ENCODE measurements around the gene CHRM3. TPM values are rescaled to one million over a fixed set of nuclear protein-coding genes. Genes with fewer than 3 reads are reported as not detected.
"Not testable (repeated sequence)": the region's sequence is repeated elsewhere in the genome, so short reads cannot be mapped to it uniquely, and the experiment has no call there.

Gene CHRM3
- 1.8 TPM for polyA plus RNA-seq (ENCODE audit: insufficient read length)

DNA sequence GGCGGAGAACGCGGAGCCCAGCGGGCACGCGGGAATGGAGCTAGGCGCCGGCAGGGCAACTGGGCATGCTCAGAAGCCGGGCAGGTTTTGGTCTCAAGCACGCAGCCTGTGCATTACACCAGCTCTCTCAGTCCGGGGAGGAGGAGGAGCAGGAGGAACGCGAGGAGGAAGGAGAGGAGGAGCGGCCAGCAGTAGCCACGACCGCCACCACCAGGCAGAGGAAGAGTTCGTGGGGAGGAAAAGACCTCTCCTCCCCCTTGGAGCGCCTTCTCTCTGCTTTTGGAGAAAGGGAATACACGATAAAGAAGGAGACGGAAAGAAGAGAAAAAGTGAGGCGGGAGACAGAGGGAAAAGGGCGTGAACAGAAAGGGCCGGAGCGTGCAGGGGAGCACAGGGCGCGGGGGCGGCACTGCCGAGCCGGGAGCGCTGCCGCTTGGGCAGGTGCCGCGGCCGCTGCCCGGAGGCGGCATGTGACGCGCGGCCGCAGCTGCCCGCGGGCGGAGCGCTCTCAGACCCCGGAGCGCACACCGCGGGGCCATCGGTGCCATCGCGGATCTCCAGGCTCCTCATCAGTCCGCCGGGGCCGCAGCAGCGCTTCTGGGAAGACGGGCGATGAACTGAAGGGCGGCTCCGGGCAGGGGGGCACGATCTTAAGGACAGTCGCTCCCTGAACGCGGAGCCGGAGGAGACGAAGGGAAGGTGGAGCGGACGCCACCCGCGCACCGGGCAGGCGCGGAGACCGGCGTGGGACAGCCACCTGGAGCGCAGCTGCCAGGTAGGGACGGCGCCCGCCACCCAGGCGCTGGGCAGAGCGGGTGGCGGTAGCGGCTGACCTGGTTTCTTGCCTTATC lies at the start of gene CHRM3:
CHRM3 (plus strand) TSS at position 116 of the 851 bp plus-strand sequence. CDS start 520,884 bp downstream, outside the sequence.
- DNase-seq (ENCODE audit: low read depth), result no peak

DNA sequence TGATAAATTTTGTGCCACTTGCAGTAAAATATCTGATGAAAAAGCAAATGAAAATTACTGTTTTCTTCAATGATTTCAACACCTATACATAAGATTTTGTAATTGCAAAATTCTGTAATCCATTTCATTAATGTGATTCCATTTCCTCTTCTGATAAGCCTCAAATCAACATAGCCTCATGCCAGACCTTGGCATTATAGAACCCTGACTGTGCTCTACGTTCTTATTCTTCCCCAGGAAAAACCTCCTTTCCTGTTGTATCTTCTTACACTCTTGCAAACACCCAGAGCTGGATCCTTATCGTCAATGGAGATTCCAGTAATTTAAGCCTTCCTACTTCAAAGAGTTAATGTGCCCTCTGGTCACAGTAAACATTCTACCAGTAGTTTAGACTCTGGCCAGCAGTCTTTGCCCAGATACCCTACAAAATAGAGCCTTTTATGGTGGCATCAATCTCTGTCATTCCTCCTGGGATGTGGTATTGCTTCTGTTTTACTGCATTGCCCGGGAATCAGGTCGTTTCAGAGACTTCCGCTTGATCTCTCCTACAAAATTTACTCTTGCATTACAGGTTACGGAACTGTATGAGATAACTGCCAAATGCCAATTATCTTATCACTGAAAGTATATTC lies 48.5 kb upstream of the CHRM3 start:
- DNase-seq (ENCODE audit: low read depth), result no peak

DNA sequence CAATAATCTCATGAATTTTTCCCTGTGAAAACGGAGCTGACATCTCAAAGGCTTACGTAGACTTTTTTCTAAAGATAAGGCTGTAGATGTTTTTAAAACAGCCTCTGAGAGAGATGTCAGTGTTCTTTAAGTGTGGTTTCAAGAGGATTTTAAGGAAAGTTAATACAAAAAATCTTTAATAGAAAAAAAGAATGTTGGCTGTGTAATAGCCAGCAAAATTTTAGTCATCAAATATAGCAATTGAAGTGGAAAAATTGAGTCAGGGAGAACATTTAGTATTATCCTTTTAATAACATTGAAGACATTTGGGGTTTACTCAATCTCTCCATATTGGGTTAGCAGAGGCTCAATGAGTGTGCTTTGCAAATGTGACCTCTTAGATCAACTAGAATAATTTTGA lies 38.6 kb upstream of the CHRM3 start:
- no peak for DNase-seq (ENCODE audit: low read depth)

DNA sequence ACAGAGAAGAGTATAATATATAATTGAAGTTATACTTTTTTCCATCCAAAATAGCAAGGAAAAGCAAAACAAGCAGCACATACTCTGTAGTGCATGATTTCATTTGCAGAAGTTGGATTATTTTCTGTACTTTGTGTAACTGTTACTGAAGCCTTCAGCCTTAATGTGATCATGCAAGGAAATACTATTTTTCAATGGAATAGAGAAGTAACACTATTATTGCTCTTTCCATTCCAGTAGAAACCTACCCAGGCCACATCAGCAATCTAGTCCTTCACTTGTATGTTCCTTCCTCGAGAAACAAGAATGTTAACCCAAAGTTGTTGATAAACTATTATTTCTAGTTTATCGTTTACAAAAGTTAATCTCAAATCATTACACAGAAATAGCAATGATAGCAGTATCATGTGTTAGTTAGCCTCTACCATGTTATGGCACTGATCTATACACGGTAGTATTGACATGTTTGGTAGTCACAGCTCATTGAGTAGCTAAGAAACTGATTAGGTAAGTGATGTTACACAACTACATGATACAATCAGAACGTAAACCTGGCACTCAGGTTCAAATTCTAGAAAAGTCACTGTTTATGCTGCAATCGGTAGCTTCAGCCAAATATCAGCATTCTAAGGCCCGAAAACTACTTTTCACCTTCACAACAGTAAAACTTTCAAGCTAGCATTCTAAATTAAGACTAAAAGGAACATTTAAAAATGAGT lies 37.6 kb upstream of the CHRM3 start:
- no peak for DNase-seq (ENCODE audit: low read depth)

DNA sequence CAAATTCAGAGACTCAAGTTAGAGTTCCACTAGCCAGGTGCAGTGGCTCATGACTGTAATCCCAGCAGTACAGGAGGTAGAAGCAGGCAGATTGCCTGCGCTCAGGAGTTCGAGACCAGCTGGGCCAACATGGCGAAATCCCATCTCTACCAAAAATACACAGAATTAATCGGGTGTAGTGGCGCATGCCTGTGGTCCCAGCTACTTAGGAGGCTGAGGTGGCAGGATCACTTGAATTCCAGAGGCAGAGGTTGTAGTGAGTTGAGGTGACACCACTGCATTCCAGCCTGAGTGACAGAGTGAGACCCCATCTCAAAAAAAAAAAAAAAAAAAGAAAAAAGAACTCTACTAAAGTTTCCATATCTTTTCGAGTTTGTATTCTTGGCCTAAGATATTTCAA lies 36.7 kb upstream of the CHRM3 start:
- no peak for DNase-seq (ENCODE audit: low read depth)

DNA sequence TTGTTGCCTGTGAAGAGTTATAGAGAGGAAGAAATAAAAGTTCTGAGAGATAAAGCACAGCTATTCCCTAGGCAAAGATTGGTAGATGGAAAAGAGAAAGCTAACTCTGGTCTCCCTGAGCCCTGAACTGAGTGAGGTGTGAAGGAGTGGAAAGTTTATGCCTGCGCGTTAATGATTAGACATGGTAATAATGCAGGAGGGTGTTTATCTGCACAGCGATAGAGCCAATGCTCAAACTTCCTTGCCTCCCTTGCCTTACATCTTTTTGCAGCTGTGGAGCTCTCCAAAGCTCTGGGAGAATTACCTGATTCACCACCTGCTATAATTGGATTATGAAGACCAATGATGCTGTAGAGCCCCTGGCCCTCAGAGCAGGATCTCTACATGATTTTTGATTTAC lies 32.8 kb upstream of the CHRM3 start:
- no peak for DNase-seq (ENCODE audit: low read depth)

DNA sequence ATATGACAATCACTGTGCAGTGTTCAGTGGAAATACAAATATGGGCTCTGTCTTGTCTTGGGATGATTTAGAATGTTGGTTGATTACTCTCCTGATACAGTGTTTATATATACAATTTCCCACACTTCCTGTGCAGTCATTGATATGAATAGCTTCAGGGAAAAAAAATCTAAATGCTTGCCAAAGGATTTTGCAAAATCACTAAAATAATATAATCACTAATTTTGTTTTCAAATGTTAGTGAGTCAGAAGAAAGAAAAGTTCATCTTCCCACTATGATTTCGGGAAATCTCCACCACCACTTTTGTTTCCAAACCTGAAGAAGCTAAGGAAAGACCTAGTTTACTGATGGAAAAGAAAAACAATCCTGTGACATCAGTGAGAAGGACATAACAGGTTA lies 32.1 kb upstream of the CHRM3 start:
- no peak for DNase-seq (ENCODE audit: low read depth)

DNA sequence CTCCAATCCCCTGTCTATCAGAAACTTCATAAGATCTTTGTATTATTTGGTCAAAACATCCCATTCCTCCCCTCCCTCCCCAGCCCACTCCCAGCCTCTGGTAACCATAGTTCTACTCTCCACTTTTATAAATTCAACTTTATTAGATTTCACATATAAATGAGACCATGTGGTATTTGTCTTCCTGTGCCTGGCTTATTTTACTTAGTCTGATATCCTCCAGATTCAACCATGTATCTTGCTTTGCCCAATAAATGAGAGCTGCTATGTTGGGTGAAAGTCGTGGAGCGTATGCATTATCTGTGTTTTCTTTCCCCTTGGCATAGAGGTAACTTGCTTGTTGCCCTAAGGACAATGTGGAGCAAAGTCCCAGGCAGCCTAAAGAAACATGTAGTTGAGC lies 28.5 kb upstream of the CHRM3 start:
- no peak for DNase-seq (ENCODE audit: low read depth)

DNA sequence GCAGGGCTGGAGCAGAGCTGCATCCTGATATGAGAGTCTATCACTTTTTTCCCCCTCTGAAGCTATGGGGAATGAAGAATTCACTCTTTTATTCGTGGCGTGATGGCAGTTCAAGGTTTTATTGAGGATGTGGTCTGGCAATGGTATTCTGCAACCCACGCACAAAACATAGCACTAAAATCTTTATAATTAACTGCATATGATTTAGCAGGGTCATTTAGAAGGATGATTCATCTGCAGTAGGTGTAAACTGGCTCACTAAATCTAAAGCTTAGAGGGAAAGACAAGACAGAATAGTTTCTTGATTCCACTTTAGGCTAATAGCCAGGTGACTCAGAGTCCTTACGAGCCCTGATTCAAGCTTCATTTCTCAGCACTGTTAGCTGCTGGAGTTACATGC lies 25.0 kb upstream of the CHRM3 start:
- DNase-seq (ENCODE audit: low read depth), result no peak

DNA sequence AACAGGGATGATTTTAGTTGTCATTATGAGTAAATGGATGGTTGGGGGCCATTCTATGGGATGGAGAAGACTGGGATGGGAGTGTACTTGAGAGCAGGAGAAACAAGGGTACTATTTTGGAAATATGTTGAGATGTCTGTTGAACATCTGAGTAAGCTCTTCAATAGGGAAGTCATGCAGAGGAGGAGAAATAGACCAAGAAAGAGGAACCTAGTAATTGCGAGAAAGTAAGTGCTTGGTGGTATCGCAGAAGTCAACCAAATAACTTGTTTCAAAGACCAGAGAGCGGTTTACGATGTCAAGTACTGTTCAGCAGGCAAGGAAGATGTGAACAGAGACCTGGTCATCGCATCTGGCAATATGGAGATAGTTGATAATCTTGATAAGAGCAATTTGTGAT lies 22.4 kb upstream of the CHRM3 start:
- DNase-seq (ENCODE audit: low read depth), result no peak

DNA sequence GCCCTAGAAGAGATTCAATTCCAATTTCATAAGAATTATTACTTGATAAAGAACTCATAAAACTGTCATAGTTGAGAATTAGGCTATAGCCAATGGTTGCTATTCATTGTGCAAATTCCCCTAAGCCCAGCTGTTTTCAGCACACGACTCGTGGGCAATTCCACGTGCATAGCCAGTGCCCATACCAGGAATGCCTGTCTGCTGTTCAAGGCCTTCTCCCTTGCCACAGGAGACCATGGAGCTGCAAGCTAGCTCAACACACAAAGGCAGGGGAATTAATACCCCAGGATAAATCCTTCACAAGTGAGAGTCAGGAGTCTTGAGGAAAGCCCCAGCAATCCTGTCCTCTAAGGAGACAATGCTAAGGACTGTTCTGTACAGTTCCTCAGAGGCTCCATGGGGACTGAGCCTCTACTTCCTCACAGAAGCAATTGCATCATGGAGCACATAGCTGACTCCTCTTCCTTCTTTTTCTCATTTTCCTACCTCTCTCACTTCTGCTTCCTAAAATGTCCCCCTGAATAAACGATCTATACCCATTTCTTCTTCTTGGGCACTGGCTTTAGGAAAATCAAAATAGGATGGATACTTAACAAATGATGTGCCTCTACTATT lies 19.1 kb upstream of the CHRM3 start:
- DNase-seq (ENCODE audit: low read depth), result no peak

DNA sequence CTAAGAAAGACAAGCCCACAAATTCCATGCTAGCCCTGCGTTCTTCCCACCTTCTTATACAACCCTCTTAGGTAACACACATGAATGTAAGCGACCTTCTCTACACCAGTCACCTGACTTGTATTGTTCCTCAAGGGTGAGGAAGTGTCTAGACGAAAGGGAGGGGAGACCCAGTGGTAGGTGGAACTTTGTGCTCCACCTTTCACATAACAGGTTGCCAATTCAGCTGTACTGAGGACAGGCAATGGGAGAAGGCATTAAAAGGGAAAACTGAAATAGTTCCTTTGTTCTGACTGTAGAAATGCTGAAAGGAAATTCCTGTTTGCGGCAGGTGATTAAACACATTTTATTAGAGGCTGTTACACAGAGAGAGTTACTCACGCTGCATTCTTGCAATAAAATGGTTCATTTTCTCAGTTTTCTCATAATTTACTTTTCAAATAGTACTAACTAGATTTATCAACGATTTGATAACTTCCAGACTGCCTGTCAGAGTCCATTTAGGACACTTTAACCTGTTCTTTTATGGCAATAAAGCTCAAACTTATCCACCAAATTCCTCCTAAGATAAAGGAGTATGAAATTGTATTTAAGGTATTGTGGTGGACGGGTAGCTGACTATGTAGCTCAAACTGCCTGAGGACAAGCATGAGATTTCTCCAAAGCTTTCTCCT lies 17.8 kb upstream of the CHRM3 start:
- DNase-seq (ENCODE audit: low read depth), result no peak

DNA sequence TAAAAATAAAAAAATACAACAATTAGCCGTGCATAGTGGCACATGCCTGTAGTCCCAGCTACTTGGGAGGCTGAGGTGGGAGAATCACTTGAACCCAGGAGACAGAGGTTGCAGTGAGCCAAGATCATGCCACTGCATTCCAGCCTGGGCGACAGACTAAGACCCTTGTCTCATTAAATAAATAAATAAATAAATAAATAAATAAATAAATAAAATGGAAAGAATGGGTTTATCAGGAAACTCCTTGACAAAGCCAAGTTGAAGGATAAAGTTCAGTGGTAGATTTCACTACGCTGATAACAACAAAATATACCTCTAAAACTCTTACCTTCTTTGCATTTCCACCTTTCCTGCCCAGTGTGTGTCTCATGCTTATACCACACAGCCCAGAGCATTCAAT lies 15.5 kb upstream of the CHRM3 start:
- not testable (repeated sequence) for DNase-seq (ENCODE audit: low read depth)

DNA sequence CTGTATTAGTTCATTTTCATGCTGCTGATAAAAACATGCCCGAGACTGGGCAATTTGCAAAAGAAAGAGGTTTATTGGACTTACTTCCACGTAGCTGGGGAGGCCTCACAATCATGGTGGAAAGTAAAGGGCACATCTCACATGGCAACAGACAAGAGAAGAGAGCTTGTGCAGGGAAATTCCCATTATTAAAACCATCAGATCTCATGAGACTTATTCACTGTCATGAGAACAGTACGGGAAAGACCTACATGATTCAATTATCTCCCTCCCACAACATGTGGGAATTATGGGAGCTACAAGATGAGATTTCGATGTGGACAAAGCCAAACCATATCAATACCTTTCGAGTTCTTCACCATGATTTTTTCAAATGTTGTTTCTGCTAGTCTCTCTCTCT lies 3.7 kb upstream of the CHRM3 start:
- no peak for DNase-seq (ENCODE audit: low read depth)

DNA sequence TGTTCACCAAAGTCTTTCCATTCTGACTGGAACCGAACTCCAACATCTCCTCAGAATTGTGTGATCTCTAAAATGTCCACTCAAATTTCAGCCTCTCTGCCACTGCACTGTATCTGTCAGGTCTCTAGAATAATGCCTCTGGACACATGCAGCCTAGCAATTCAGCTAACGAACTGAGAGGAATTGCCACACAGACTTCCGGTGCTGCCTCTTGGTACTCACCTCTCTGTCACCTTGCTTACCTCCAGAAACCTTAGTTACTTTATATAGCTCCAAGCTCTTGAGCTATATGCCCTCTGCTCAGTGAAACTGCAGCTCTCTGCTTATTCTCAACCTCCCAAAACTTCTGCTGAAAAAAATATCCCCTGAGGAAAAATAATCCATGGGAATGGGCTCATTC lies 2.7 kb upstream of the CHRM3 start:
- no peak for DNase-seq (ENCODE audit: low read depth)

DNA sequence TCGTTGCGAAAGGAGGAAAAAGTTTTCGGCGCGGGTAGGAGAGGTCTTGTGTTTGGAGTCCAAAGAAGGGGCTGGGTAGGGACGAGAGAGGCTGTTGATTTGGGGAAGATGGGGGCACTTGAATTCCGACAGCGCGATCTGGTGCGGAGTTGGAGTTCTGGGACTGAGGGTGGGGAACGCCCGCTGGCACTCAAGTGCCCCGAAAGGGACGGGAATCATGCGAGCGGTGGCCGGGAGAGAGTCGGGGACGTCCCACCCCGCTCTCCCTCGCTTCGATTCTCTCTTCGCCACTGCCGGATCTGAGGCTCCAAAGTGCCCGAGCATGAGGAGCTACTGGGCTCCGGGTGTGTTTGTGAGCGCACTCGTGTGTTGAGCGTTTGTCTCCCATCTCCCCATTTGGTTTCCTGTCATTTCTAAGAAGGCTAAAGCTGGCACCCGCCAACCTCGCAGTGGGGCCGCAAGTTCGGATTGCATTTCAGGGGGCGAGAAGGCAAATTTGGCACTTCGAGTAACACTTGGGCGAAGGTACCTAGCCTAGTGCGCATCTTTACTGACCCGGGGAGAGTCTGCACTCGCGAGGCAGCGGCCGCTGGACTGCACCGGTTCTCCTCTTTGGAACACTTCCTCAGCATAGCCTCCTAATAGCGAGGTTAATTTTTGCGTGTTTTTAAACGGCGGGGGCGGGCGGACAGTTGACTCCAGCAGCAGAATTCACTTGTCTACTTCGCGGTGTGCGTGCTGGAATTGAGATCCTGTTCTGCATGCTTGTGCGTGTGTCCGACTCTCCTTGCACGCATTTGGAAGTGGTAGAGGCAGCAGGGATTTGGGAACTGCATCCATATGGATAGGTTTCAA lies 1.2 kb downstream of the CHRM3 start:
- no peak for DNase-seq (ENCODE audit: low read depth)

DNA sequence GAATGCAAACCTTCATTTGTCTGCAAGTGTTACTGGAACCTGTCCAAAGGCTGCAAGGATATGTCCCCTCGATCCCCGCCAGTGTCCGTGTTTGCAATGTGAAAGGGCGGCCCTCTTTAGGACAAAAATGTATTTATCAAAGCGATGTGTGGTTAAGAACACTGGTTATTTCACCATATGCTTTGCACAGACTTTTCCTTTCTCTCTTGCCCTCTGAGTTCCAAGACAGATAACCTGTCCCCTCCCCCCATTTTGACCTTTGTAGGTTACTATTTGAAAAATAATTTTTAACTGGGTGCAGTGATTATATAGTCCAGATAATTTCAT lies 1.8 kb downstream of the CHRM3 start:
- DNase-seq (ENCODE audit: low read depth), result no peak

DNA sequence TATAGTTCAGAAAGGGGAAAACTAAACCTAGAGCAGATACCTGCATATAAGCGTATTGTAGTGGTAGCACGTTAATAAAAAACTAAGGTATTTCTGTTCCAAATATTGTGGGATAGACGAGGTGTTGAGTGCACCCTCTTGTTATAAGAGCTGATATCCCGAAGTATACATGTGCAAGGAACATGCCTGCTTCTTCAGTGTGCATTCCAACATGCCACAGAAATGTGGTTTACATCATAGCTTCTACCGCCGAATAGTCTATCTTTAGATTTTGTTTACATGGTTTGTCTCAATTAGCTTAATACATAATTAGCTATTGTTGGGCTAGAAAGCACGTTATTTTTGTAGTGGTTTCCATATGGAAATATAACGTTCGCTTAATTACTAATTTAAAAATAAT lies 2.2 kb downstream of the CHRM3 start:
- DNase-seq (ENCODE audit: low read depth), result no peak

DNA sequence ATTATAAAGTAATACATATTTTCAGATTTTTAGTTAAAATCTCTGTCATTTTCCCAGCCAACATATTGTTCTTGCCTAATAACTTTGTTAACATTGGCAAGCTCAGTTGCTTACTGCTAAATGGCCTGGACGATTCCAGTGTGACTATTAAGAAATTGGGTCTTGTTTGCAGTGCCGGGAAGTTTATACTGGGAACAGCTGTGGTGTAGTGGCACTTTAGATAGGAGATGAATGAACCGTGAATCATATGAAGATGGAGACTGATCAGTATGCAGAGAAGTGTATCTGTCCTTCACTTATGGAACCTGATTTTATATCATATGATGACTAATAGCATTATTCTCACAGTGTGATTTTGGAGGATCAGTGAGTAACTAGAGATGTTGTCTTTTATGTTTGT lies 3.3 kb downstream of the CHRM3 start:
- DNase-seq (ENCODE audit: low read depth), result no peak

DNA sequence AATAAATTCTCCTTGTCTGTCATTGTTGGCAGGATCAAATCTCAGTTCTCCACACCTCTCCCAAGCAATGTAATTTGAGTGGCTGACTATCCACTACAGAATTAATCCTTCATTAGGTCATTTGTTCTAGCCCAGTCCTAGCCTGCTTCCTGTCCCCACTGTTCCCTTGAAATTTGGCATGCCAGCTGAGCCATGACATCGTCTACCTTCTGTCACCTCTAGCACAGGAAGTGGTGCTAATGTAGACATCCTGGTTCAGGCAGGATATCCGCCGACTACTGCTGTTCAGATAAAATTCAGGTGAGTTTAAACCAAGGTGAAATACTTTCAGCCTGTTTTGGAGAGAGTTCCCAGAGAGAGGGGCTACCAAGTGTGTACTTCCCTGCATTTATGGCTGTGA lies 5.9 kb downstream of the CHRM3 start:
- DNase-seq (ENCODE audit: low read depth), result no peak

DNA sequence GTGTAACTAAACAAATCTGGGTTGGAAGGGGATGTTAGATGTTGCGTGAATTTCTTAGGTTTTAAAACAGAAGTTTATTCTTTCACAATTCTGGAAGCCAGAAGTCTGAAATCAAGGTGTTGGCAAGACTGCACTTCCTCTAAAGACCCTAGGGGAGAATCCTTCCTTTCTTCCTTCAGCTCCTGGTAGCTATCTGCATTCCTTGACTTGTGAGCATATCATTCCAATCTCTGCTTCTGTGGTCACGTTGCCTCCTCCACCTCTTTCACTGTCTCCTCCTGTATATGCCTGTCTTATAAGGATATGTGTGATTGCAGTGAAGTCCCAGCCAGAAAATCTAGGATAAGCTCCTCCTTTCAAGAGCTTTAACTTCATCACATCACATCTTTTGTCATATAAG lies 7.7 kb downstream of the CHRM3 start:
- DNase-seq (ENCODE audit: low read depth), result no peak

All from forelimb muscle (tissue), 1 donor.